Osteoblast (primary cell): ENCODE measurements around the gene ZBTB39. TPM values are rescaled to one million over a fixed set of nuclear protein-coding genes. Genes with fewer than 3 reads are reported as not detected.
"Not testable (repeated sequence)": the region's sequence is repeated elsewhere in the genome, so short reads cannot be mapped to it uniquely, and the experiment has no call there.

Experiments used
- DNase-seq: peaks from one replicate; pipeline ENCODE4 v3.0.0; 2011; ENCODE audit warnings: low spot score, mixed read lengths; ENCODE audit not compliant: insufficient read length; ENCODE audit errors: missing footprints
- H2AFZ ChIP-seq: 2 replicates; pipeline ENCODE4 v1.6.0; 2011; ENCODE audit warnings: mild to moderate bottlenecking, low read length
- H3K27ac ChIP-seq: 2 replicates; pipeline ENCODE4 v1.5.1; 2011; ENCODE audit warnings: mild to moderate bottlenecking, low read depth, low read length, moderate library complexity
- H3K27me3 ChIP-seq: 2 replicates; pipeline ENCODE4 v1.6.0; 2012; ENCODE audit warnings: mild to moderate bottlenecking, control low read depth, inconsistent platforms, low read length, moderate library complexity; ENCODE audit not compliant: insufficient read depth
- H3K36me3 ChIP-seq: 2 replicates; pipeline ENCODE4 v1.5.1; 2011; ENCODE audit warnings: mild to moderate bottlenecking, low read length, control low read depth, moderate library complexity; ENCODE audit not compliant: insufficient read depth
- H3K4me1 ChIP-seq: 2 replicates; pipeline ENCODE4 v1.5.1; 2011; ENCODE audit warnings: mild to moderate bottlenecking, low read length, control low read depth, moderate library complexity; ENCODE audit not compliant: insufficient read depth
- H3K4me2 ChIP-seq: 2 replicates; pipeline ENCODE4 v1.6.0; 2011; ENCODE audit warnings: mild to moderate bottlenecking, low read length; ENCODE audit not compliant: insufficient read depth
- H3K4me3 ChIP-seq: fragments of 200-600 bp; sonication (generic); 3 replicates; pipeline ENCODE4 v1.5.1; 2012; ENCODE audit warnings: mild to moderate bottlenecking, low read length, inconsistent platforms; ENCODE audit not compliant: insufficient read depth
- H3K79me2 ChIP-seq: 2 replicates; pipeline ENCODE4 v1.6.0; 2012; ENCODE audit warnings: mild to moderate bottlenecking, low read length, control low read depth, inconsistent platforms; ENCODE audit not compliant: insufficient read depth
- H3K9me3 ChIP-seq: 2 replicates; pipeline ENCODE4 v1.5.1; 2011; ENCODE audit warnings: low read depth, low read length, control low read depth
- H4K20me1 ChIP-seq: 2 replicates; pipeline ENCODE4 v1.6.0; 2012; ENCODE audit warnings: mild to moderate bottlenecking, low read length, control low read depth; ENCODE audit not compliant: insufficient read depth
- total RNA-seq: library from RNA; depleted of rRNA; stranded (reverse); fragments of >200 nt; gene quantifications from 2 replicates; pipeline ENCODE4 v1.2.3, GENCODE V29; 2012
- TF ChIP-seq, protein P1 (sequence below): IDR thresholded peaks from 2 replicates; pipeline ENCODE4 v1.5.1; 2011; ENCODE audit warnings: mild to moderate bottlenecking, low read depth, low read length, moderate library complexity; ENCODE audit errors: extremely low read depth

Gene ZBTB39
- total RNA-seq, 1 donor: 4.7 TPM

- not testable (repeated sequence) for H3K27ac ChIP-seq, H3K36me3 ChIP-seq, H3K27me3 ChIP-seq, DNase-seq, H3K4me2 ChIP-seq, H3K4me1 ChIP-seq, H2AFZ ChIP-seq, H4K20me1 ChIP-seq, H3K4me3 ChIP-seq, H3K9me3 ChIP-seq, H3K79me2 ChIP-seq
These were observed 40.2 kb downstream of the ZBTB39 start for GRCh38 chr12:56965997-56966642.

DNA sequence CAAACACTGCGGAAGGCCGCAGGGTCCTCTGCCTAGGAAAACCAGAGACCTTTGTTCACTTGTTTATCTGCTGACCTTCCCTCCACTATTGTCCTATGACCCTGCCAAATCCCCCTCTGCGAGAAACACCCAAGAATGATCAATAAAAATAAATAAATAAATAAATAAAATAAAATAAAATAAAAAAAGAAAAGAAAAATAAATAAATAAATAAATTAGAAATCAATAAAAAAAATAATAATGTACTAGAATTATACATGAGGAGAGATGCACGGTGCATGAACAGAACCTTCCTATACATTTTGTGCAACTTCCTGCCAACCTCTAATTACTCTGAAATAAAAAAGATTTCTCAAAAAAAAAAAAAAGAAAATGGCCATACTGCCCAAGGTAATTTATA, 41.2 kb downstream of the ZBTB39 start:
- H4K20me1 ChIP-seq, H3K79me2 ChIP-seq, H3K27ac ChIP-seq: not testable (repeated sequence)

DNA sequence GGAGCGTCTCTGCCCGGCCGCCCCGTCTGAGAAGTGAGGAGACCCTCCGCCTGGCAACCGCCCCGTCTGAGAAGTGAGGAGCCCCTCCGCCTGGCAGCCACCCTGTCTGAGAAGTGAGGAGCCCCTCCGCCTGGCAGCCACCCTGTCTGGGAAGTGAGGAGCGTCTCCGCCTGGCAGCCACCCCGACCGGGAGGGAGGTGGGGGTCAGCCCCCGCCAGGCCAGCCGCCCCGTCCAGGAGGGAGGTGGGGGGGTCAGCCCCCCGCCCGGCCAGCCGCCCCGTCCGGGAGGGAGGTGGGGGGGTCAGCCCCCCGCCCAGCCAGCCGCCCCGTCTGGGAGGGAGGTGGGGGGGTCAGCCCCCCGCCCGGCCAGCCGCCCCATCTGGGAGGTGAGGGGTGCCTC, 42.8 kb downstream of the ZBTB39 start:
- H2AFZ ChIP-seq, H3K79me2 ChIP-seq, H3K4me2 ChIP-seq, H3K4me3 ChIP-seq, H3K27me3 ChIP-seq, H3K27ac ChIP-seq, H3K9me3 ChIP-seq, DNase-seq, H3K4me1 ChIP-seq, H3K36me3 ChIP-seq, H4K20me1 ChIP-seq: not testable (repeated sequence)

More for the DNA sequence above, 41.2 kb downstream of the ZBTB39 start:
- not testable (repeated sequence) for DNase-seq, H3K9me3 ChIP-seq, H2AFZ ChIP-seq, H3K36me3 ChIP-seq, H3K4me1 ChIP-seq, H3K27me3 ChIP-seq, H3K4me3 ChIP-seq, H3K4me2 ChIP-seq

GRCh38 chr12:56962247-56962646, 44.1 kb downstream of the ZBTB39 start:
- H3K4me1 ChIP-seq, H3K27ac ChIP-seq, H3K9me3 ChIP-seq, H3K4me2 ChIP-seq, H3K4me3 ChIP-seq, DNase-seq, H2AFZ ChIP-seq, H3K79me2 ChIP-seq, H4K20me1 ChIP-seq, H3K36me3 ChIP-seq, H3K27me3 ChIP-seq: not testable (repeated sequence)

DNA sequence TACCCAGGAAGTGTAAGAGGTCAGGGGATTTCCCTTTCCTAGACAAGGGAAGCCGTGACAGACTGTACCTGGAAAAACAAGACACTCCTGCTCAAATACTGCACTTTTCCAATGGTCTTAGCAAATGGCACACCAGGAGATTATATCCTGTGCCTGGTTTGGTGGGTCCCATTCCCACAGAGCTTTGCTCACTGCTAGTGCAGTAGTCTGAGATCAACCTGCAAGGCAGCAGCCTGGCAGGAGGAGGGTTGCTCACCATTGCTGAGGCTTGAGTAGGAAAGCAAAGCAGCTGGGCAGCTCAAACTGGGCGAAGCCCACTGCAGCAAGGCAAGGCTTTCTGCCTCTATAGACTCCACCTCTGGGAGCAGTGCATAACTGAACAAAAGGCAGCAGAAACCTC, 47.9 kb downstream of the ZBTB39 start:
- Histone ChIP-seq H3K4me1 (no peaks in the 10 kb centered on the region), H3K27ac (no peak overlapping the region), H3K36me3 (no peaks in the 10 kb centered on the region), H3K27me3 (peaks cover 16% of the 10 kb centered on the region), H3K9me3 (no peaks in the 10 kb centered on the region), H3K4me2 (no peak overlapping the region), H3K4me3 (no peak overlapping the region), H4K20me1 (no peaks in the 10 kb centered on the region), H2AFZ (no peak overlapping the region), H3K79me2 (no peaks in the 10 kb centered on the region)
- TF ChIP-seq, protein P1, sequence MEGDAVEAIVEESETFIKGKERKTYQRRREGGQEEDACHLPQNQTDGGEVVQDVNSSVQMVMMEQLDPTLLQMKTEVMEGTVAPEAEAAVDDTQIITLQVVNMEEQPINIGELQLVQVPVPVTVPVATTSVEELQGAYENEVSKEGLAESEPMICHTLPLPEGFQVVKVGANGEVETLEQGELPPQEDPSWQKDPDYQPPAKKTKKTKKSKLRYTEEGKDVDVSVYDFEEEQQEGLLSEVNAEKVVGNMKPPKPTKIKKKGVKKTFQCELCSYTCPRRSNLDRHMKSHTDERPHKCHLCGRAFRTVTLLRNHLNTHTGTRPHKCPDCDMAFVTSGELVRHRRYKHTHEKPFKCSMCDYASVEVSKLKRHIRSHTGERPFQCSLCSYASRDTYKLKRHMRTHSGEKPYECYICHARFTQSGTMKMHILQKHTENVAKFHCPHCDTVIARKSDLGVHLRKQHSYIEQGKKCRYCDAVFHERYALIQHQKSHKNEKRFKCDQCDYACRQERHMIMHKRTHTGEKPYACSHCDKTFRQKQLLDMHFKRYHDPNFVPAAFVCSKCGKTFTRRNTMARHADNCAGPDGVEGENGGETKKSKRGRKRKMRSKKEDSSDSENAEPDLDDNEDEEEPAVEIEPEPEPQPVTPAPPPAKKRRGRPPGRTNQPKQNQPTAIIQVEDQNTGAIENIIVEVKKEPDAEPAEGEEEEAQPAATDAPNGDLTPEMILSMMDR: no peak
- DNase-seq: no peak
